Naive thymus-derived CD4-positive, alpha-beta T cell (primary cell): Measurements from ENCODE around the gene BAIAP2. TPM values are rescaled to one million over a fixed set of nuclear protein-coding genes. Genes with fewer than 3 reads are reported as not detected.

Source experiments
- ATAC-seq: fragments of 150-1000 bp; cut with Tn5 transposase; 2 replicates; pipeline ENCODE4 v1.10.0; 2021; ENCODE audit warnings: mild to moderate bottlenecking, moderate library complexity
- CTCF ChIA-PET: fragments of 350-600 bp; sonication (Branson Sonifier 250); formaldehyde crosslinking; loops from one replicate; lab custom pipeline; 2021; ENCODE audit warnings: antibody characterized with exemption; lab: Charles Lee
- POLR2A ChIA-PET: fragments of 350-600 bp; sonication (Branson Sonifier 250); formaldehyde crosslinking; loops from one replicate; lab custom pipeline; 2021; ENCODE audit warnings: antibody characterized with exemption, inconsistent platforms; lab: Charles Lee
- DNase-seq, 9 donors: peaks; one replicate each; pipeline versions ENCODE4 v3.0.0 to v3.0.0-alpha.2; 2020 to 2022; ENCODE audit warnings: mixed read lengths in 1 of 9
- H3K27ac ChIP-seq: one replicate; pipeline ENCODE4 v1.7.0; 2013; ENCODE audit warnings: mild to moderate bottlenecking, low read depth, low read length, moderate library complexity
- H3K27me3 ChIP-seq, 2 donors: one replicate each; pipeline ENCODE4 v1.7.0; 2013; ENCODE audit warnings: low read length in 2 of 2, mild to moderate bottlenecking in 2 of 2, moderate library complexity in 2 of 2; ENCODE audit not compliant: control insufficient read depth in 2 of 2, insufficient read depth in 2 of 2
- H3K36me3 ChIP-seq, 3 experiments: 1 replicate in 2 of 3; 2 replicates in 1 of 3; pipeline ENCODE4 v1.7.0; 2013; ENCODE audit warnings: low read length in 3 of 3, mild to moderate bottlenecking in 3 of 3, moderate library complexity in 1 of 3; ENCODE audit not compliant: insufficient read depth in 3 of 3, control insufficient read depth in 2 of 3
- H3K4me1 ChIP-seq, 2 donors: one replicate each; pipeline ENCODE4 v1.7.0; 2013; ENCODE audit warnings: low read length in 2 of 2, mild to moderate bottlenecking in 2 of 2, moderate library complexity in 1 of 2; ENCODE audit not compliant: control insufficient read depth in 2 of 2, insufficient read depth in 2 of 2
- H3K4me3 ChIP-seq: 2 replicates; pipeline ENCODE4 v1.7.0; 2013; ENCODE audit warnings: mild to moderate bottlenecking, low read length
- H3K9me3 ChIP-seq, 3 experiments: 1 replicate in 2 of 3; 2 replicates in 1 of 3; pipeline ENCODE4 v1.7.0; 2013; ENCODE audit warnings: low read length in 3 of 3; ENCODE audit not compliant: control insufficient read depth in 2 of 3
- H3K27ac Mint-ChIP-seq, 9 donors: one replicate each; pipeline ENCODE4 v1.8.0; 2020 to 2022; ENCODE audit warnings: mixed read lengths in 9 of 9, mild to moderate bottlenecking in 8 of 9, moderate library complexity in 5 of 9, inconsistent platforms in 2 of 9
- H3K27me3 Mint-ChIP-seq, 5 donors: one replicate each; pipeline ENCODE4 v1.8.0; 2021 to 2022; ENCODE audit warnings: mixed read lengths in 5 of 5, mild to moderate bottlenecking in 1 of 5
- H3K36me3 Mint-ChIP-seq, 5 donors: one replicate each; pipeline ENCODE4 v1.8.0; 2020 to 2022; ENCODE audit warnings: mixed read lengths in 5 of 5, mild to moderate bottlenecking in 3 of 5, inconsistent platforms in 1 of 5
- H3K4me1 Mint-ChIP-seq, 7 donors: one replicate each; pipeline ENCODE4 v1.8.0; 2020 to 2022; ENCODE audit warnings: mixed read lengths in 7 of 7, mild to moderate bottlenecking in 3 of 7, inconsistent platforms in 1 of 7
- H3K4me3 Mint-ChIP-seq, 10 donors: one replicate each; pipeline ENCODE4 v1.8.0; 2020 to 2022; ENCODE audit warnings: mild to moderate bottlenecking in 10 of 10, mixed read lengths in 10 of 10, moderate library complexity in 6 of 10, inconsistent platforms in 2 of 10
- H3K9me3 Mint-ChIP-seq, 11 donors: one replicate each; pipeline ENCODE4 v1.8.0; 2020 to 2022; ENCODE audit warnings: mixed read lengths in 11 of 11, mild to moderate bottlenecking in 4 of 11, inconsistent platforms in 1 of 11, moderate library complexity in 1 of 11
- intact Hi-C, 2 donors: fragments of 100-400 bp; cut with micrococcal nuclease; formaldehyde crosslinking; loops; one replicate each; pipeline ENCODE4 v1.15.1; 2023
- polyA plus RNA-seq, 2 donors: library from polyadenylated mRNA; unstranded; fragments of 300-500 nt; fragmentation: Illumina TruSeq; gene quantifications; one replicate each; pipeline ENCODE4 v1.2.3, GENCODE V29; 2021
- total RNA-seq, 6 experiments: library from RNA in 5 of 6; stranded (reverse) in 5 of 6; gene quantifications; 1 replicate in 5 of 6; 2 replicates in 1 of 6; pipeline ENCODE4 v1.2.3 and lab custom pipeline; 2021 to 2026

BAIAP2 gene
- total and polyA plus RNA-seq, 7 experiments from 2014 or later, result 3.2 to 13.7 (median 7.4) TPM

DNA sequence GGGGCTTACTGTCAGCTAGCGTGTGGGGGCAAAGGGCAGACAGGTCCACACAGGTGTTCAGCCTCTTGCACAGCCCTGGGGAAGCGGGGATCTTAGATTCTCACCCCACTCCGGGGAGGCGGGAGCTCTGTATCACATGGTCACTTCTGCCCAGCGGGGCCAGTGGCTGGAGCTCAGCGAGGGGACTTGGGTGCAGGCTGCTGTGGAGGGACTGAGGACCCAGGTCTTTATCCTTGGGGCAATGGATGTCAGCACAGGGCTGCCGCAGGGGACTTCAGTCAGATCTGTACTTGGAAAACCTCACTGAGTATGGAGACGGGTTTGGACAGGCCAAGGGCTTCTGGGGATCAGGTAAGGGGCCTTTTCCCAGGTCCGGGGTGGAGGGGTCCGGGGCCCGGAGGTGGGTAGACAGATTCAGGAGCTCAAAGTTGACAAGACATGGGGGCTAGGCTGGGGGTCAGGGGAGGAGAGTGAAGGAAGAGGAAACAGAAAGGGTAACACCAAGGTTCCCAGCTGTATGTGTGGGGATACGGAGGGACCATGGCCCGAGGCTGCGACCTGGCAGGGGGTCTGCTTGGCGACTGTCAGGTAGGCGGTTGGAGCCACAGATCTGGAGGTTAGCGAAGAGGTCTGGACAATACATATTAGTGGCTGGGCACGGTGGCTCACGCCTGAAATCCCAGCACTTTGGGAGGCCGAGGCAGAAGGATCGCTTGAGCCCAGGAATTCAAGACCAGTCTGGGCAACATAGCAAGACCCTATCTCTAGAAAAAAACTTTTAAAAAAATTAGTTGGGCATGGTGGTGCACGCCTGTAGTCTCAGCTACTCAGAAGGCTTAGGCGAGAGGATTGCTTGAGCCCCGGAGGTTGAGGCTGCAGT is 15.1 kb upstream of the BAIAP2 start:
- Histone ChIP-seq H3K27me3 (no peaks in the 10 kb centered on the region), H3K4me3 (no peak overlapping the region), H3K4me1 (peaks cover 10 to 20% of the 10 kb centered on the region in 2 donors), H3K36me3 (no peaks in the 10 kb centered on the region), H3K27ac (peak overlapping the region; percentile 28), H3K9me3 (peaks cover 0 to 7% (median 0%) of the 10 kb centered on the region in 3 experiments)
- intact Hi-C loops, result loop anchor here (2.0 kb wide), 2 partner anchors 15 to 29 kb away; partner anchors contain the start of genes BAIAP2 (in 1 of the 2) and CHMP6 (in 1 of the 2)
- POLR2A ChIA-PET, result interaction anchor here (0.7 to 2.9 kb wide), 5 partner anchors 10 to 76 kb away, joined by 4 to 20 read pairs (median 6); partner anchors contain the start of gene CHMP6
- DNase-seq, result no peak
- Mint-ChIP-seq H3K4me3 (peak overlapping the region in 9 of 10 donors; percentile 24 to 90 (median 80)), H3K36me3 (peaks cover 0 to 13% (median 5%) of the 10 kb centered on the region in 5 donors), H3K4me1 (peaks cover 20 to 57% (median 48%) of the 10 kb centered on the region in 7 donors), H3K27ac (peak overlapping the region in 8 of 9 donors; percentile 65 to 99 (median 96)), H3K9me3 (peaks cover 0 to 12% (median 2%) of the 10 kb centered on the region in 11 donors), H3K27me3 (peaks cover 0 to under 1% (median 0%) of the 10 kb centered on the region in 5 donors)
- ATAC-seq, result no peak
- CTCF ChIA-PET, result interaction anchor here (3.6 kb wide), 1 partner anchor 82 kb away, joined by 16 read pairs; no protein-coding TSS in a partner anchor

DNA sequence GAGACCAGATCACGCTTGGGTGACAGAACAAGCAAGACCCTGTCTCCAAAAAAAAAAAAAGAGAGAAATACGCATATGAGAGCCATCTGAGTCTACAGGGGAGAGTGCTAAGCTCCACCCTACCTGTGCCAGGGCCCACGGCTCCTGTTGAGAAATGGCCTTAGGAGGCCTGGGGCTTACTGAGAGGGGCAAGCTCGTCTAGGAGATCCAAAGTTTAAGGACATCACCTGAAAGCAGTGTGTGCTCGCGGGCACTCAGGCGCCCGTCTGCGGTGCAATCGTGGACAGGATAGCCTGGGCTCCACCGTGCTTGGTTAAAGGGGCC is 14.5 kb upstream of the BAIAP2 start:
- CTCF ChIA-PET, result interaction anchor here (3.6 kb wide), 1 partner anchor 82 kb away, joined by 16 read pairs; no protein-coding TSS in a partner anchor
- Mint-ChIP-seq H3K4me1 (peaks cover 20 to 55% (median 47%) of the 10 kb centered on the region in 7 donors), H3K27ac (peak overlapping the region in 6 of 9 donors; percentile 33 to 99 (median 94)), H3K27me3 (peaks cover 0 to 3% (median 0%) of the 10 kb centered on the region in 5 donors), H3K9me3 (peaks cover 0 to 11% (median 2%) of the 10 kb centered on the region in 11 donors), H3K36me3 (peaks cover 0 to 10% (median 4%) of the 10 kb centered on the region in 5 donors), H3K4me3 (no peak overlapping the region)
- Histone ChIP-seq H3K27ac (peak overlapping the region; percentile 17), H3K9me3 (peaks cover 0 to 7% (median 0%) of the 10 kb centered on the region in 3 experiments), H3K4me3 (no peak overlapping the region), H3K36me3 (no peaks in the 10 kb centered on the region), H3K27me3 (no peaks in the 10 kb centered on the region), H3K4me1 (peaks cover 10 to 20% of the 10 kb centered on the region in 2 donors)
- DNase-seq (no peak), ATAC-seq (no peak)
- intact Hi-C loops, result no loop called here
- POLR2A ChIA-PET, result interaction anchor here (0.7 to 1.8 kb wide), 4 partner anchors 10 to 77 kb away, joined by 3 to 6 read pairs (median 4); partner anchors contain the start of gene BAIAP2

DNA sequence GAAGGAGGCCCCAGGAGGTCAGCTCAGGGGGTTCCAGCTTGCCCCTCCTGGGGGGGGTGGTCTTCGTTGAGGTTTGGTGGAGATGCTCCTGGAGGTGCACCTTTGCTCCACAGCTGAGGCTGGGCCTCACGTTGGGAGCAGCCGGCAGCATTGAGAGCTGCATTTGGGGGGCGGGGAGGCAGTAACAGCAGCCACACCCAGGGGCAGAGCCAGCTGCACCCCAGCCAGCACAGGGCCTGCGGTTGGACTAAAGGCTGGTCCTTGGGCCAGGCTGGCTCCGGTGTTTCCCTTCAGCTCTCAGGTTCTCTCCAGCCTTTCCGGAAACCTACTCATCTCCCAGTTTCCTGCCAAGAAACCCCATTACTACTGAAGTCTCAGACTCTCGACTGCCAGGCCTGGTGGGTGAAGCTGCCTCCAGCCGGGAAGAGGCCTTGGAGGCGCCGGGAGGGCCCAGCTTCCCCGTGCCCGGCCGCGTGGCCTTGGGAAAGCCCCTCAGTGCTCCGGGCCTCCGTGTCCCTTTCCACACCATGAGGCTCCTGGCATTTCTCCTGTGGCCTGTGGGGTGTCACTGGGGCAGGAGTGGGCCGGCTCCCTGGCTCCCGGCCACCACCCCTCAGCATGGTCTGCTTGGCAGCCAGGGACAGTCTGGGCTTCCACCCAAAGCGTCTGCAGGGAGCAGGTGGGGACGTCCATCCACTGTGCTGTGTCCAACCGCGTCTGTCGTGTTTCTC is 14.0 kb upstream of the BAIAP2 start:
- H3K4me3 ChIP-seq, result no peak overlapping the region
- no peaks in the 10 kb centered on the region for H3K27me3 ChIP-seq
- peaks cover 0 to 7% (median 0%) of the 10 kb centered on the region in 3 experiments for H3K9me3 ChIP-seq
- POLR2A ChIA-PET, result interaction anchor here (0.9 to 1.8 kb wide), 3 partner anchors 9 to 14 kb away, joined by 3 to 6 read pairs (median 5); partner anchors contain the start of gene BAIAP2
- no peak for ATAC-seq
- peak overlapping the region; percentile 17 for H3K27ac ChIP-seq
- no peak for DNase-seq
- peaks cover 0 to 7% (median 0%) of the 10 kb centered on the region in 5 donors for H3K36me3 Mint-ChIP-seq
- intact Hi-C loops, result no loop called here
- peaks cover 20 to 52% (median 45%) of the 10 kb centered on the region in 7 donors for H3K4me1 Mint-ChIP-seq
- peaks cover 10 to 20% of the 10 kb centered on the region in 2 donors for H3K4me1 ChIP-seq
- H3K27me3 Mint-ChIP-seq, result peaks cover 0 to 3% (median 0%) of the 10 kb centered on the region in 5 donors
- no peaks in the 10 kb centered on the region for H3K36me3 ChIP-seq
- peak overlapping the region in 2 of 9 donors; percentile 34 to 46 for H3K27ac Mint-ChIP-seq
- no peak overlapping the region for H3K4me3 Mint-ChIP-seq
- CTCF ChIA-PET, result interaction anchor here (3.6 kb wide), 1 partner anchor 81 kb away, joined by 16 read pairs; no protein-coding TSS in a partner anchor
- peaks cover 0 to 8% (median 0%) of the 10 kb centered on the region in 11 donors for H3K9me3 Mint-ChIP-seq

DNA sequence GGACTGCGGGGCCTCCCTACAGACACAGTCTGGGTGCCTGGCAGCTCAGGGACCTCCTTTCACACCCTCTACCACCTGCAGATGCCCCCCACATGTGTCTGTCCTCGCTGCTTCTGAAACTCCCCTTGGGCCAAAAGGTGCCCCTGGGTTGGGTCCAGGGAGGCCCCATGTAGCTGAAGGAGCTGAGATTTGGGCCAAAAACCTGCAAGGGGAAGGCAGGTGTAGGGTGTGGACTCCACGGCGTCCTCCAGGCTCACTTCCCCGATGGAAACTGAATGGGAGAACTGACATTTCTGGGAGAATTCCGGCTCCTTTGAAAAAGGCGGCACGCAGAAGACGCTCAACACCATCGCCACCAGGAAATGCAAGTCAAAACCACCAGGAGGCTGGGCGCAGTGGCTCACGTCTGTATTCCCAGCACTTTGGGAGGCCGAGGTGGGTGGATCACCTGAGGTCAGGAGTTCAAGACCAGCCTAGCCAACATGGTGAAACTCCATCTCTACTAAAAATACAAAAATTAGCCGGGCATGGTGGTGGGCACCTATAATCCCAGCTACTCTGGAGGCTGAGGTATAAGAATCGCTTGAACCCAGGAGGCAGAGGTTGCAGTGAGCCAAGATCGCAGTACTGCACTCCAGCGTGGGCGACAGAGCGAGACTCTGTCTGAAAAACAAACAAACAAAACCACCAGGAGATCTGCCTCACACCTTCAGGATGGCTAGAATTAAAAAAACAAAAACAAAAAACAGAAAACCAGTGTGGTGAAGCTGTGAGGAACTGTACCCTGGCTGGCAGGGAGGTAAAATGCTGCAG is 13.2 kb upstream of the BAIAP2 start:
- intact Hi-C loops, result no loop called here
- peak overlapping the region in 4 of 9 donors; percentile 32 to 46 (median 36) for H3K27ac Mint-ChIP-seq
- H3K4me1 Mint-ChIP-seq, result peaks cover 20 to 49% (median 41%) of the 10 kb centered on the region in 7 donors

DNA sequence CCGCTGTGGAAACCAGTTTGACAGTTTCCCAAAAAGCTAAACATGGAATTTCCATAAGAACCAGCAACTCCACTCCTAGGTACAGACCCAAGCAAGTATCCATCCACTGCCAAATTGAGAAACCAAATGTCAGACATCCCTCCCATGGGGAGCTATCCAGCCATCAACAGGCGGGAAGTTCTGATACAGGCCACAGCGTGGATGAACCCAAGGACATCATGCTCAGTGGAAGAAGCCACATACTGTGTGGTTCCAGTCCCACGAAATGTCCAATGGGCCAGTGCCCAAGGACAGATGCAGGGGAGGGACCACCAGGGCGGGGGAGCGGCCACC is 12.6 kb upstream of the BAIAP2 start:
- H3K27me3 ChIP-seq, result no peaks in the 10 kb centered on the region
- intact Hi-C loops, result no loop called here
- no peaks in the 10 kb centered on the region for H3K9me3 ChIP-seq
- Mint-ChIP-seq H3K27me3 (peaks cover 0 to 9% (median 5%) of the 10 kb centered on the region in 5 donors), H3K27ac (peak overlapping the region in 2 of 9 donors; percentile 39 to 69), H3K4me1 (peaks cover 20 to 45% (median 40%) of the 10 kb centered on the region in 7 donors), H3K4me3 (peak overlapping the region in 2 of 10 donors; percentile 37 to 42), H3K9me3 (peaks cover 0 to 7% (median 0%) of the 10 kb centered on the region in 11 donors), H3K36me3 (peaks cover 0 to 2% (median 0%) of the 10 kb centered on the region in 5 donors)
- ChIA-PET CTCF (interaction anchor here (2.4 kb wide), 1 partner anchor 11 kb away, joined by 7 read pairs; no protein-coding TSS in a partner anchor), POLR2A (interaction anchor here (0.6 kb wide), 1 partner anchor 1948 kb away, joined by 3 read pairs; the partner anchor contains the start of gene ENGASE)
- DNase-seq, result no peak
- no peak for ATAC-seq
- no peak overlapping the region for H3K4me3 ChIP-seq
- no peaks in the 10 kb centered on the region for H3K36me3 ChIP-seq
- H3K27ac ChIP-seq, result no peak overlapping the region
- peaks cover 10 to 12% of the 10 kb centered on the region in 2 donors for H3K4me1 ChIP-seq

More for the DNA sequence above, 13.2 kb upstream of the BAIAP2 start:
- H3K36me3 ChIP-seq, result no peaks in the 10 kb centered on the region
- peaks cover 0 to 5% (median 1%) of the 10 kb centered on the region in 5 donors for H3K27me3 Mint-ChIP-seq
- no peak overlapping the region for H3K27ac ChIP-seq
- H3K4me3 ChIP-seq, result no peak overlapping the region
- ChIA-PET POLR2A (interaction anchor here (0.6 kb wide), 1 partner anchor 1947 kb away, joined by 3 read pairs; the partner anchor contains the start of gene ENGASE), CTCF (interaction anchor here (2.4 kb wide), 1 partner anchor 11 kb away, joined by 7 read pairs; no protein-coding TSS in a partner anchor)
- H3K9me3 Mint-ChIP-seq, result peaks cover 0 to 5% (median 0%) of the 10 kb centered on the region in 11 donors
- DNase-seq (no peak), ATAC-seq (no peak)
- peaks cover 10 to 18% of the 10 kb centered on the region in 2 donors for H3K4me1 ChIP-seq
- peaks cover 0 to 2% (median 0%) of the 10 kb centered on the region in 5 donors for H3K36me3 Mint-ChIP-seq
- no peaks in the 10 kb centered on the region for H3K27me3 ChIP-seq
- H3K9me3 ChIP-seq, result peaks cover 0 to 2% (median 0%) of the 10 kb centered on the region in 3 experiments
- peak overlapping the region in 1 of 10 donors; percentile 37 for H3K4me3 Mint-ChIP-seq
